ENCODE data around the gene SLC25A17. TPM values are rescaled to one million over a fixed set of nuclear protein-coding genes. Genes with fewer than 3 reads are reported as not detected.
"Not testable (repeated sequence)": the region's sequence is repeated elsewhere in the genome, so short reads cannot be mapped to it uniquely, and the experiment has no call there.

The SLC25A17 gene
- total RNA-seq, 2 experiments from 2014 or later = 36.9 to 38.6 TPM

GRCh38 chr22:40728731-40729189 is 90.4 kb downstream of the SLC25A17 start:
- POLR2A ChIA-PET = no interaction called here

GRCh38 chr22:40727964-40728615 is 91.1 kb downstream of the SLC25A17 start:
- POLR2A ChIA-PET = interaction anchor here (0.6 kb wide), 1 partner anchor 802 kb away, joined by 3 read pairs; no protein-coding TSS in a partner anchor
- CTCF ChIA-PET = interaction anchor here (0.6 to 1.6 kb wide), 5 partner anchors 10 to 73 kb away, joined by 3 to 5 read pairs (median 5); no protein-coding TSS in a partner anchor

More at GRCh38 chr22:40728731-40729189, 90.4 kb downstream of the SLC25A17 start:
- CTCF ChIA-PET = interaction anchor here (0.6 to 1.6 kb wide), 3 partner anchors 9 to 46 kb away, joined by 4 to 5 read pairs (median 5); no protein-coding TSS in a partner anchor

DNA sequence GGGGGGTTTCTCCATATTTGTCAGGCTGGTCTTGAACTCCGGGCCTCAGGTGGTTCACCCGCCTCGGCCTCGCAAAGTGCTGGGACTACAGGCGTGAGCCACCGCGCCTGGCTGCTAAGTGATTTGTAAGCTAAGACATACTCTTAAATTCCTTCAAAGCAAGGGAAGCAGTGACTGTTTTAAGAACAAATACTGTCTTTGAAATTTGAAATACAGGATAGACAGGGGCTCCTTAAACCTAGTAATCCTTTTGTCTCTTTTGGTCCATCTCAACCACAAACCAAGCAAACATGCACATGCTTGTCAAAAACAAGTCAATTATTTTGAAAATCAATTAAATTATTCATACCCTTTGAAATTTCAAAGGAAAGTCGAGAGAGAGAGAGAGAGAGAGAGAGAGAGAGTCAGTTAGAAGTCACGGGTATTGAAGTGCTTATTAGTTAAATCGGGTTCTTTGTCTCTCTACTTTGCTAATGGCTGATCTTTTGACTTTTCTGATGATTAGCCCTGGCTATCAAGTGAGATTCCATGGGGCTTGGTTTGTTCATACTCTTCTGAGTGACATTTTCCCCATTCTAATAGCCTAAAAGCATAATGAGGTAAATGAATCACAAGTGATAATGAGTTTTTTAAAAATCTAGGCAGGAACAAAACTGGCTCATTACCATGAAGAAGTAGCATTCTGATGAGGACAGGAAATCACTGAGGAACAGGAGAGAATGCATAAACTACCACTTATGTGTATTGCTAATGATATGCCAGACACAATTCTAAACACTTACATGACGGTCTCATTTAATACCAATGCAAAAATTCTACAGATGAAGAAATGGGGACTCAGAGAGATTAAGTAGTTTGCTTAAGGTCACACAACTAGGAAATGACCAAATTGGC is 91.8 kb downstream of the SLC25A17 start:
- CTCF ChIA-PET = interaction anchor here (0.6 to 0.7 kb wide), 3 partner anchors 12 to 799 kb away, joined by 3 to 5 read pairs (median 3); no protein-coding TSS in a partner anchor
- POLR2A ChIA-PET = interaction anchor here (0.6 kb wide), 1 partner anchor 801 kb away, joined by 3 read pairs; no protein-coding TSS in a partner anchor

DNA sequence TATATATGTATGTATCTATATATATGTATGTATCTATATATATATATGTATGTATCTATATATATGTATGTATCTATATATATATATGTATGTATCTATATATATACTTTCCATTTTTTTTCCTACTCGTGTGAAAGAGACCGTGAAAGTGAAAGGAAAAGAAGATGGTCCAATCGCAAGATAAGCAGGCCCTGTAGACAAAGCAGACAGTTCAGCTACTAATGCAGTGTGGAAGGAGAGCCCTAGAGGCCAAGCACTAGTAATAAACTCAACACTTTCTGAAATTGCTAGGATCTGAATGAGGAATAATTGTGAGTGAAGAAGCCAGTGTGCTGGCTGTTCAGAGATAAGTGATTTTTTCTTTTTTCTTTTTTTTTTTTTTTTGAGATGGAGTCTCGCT is 92.6 kb downstream of the SLC25A17 start:
- CTCF ChIA-PET = interaction anchor here (0.7 kb wide), 1 partner anchor 800 kb away, joined by 3 read pairs; no protein-coding TSS in a partner anchor

GRCh38 chr22:40723396-40723933 is 95.7 kb downstream of the SLC25A17 start:
- ChIA-PET CTCF (no interaction called here), POLR2A (no interaction called here)

More for the DNA sequence above, 92.6 kb downstream of the SLC25A17 start:
- POLR2A ChIA-PET = no interaction called here

DNA sequence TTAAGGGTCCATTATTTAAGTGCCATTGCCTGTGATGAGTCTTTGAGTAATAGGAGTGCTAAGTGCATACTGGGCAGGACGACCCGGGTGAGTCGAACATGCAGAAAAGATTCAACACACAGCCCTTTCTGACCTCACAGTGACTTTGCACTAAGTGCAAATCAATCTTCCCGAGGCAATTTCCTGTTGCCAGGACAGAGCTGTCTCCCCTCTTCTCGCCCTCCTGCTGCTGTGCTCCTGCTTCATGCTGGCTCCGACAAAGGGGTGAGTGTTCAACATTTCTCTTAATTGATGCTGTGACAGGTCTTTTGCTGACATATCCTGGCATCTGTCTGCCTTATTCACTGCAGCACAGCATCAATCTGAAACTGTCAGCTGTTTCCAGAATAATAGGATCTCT is 97.9 kb downstream of the SLC25A17 start:
- CTCF ChIA-PET = no interaction called here
- POLR2A ChIA-PET = interaction anchor here (0.5 kb wide), 1 partner anchor 163 kb away, joined by 3 read pairs; no protein-coding TSS in a partner anchor

GRCh38 chr22:40720538-40721256 is 98.4 kb downstream of the SLC25A17 start:
- ChIA-PET POLR2A (interaction anchor here (0.5 kb wide), 1 partner anchor 163 kb away, joined by 3 read pairs; no protein-coding TSS in a partner anchor), CTCF (no interaction called here)

- POLR2A ChIA-PET, CTCF ChIA-PET: not testable (repeated sequence)
Observed at GRCh38 chr22:40720156-40720537, 99.0 kb downstream of the SLC25A17 start.

Other genes with a start within 250 kb of the SLC25A17 start
- 10 to 100 TPM; 33.4 to 35.3 TPM for gene MRTFA, start 182.6 kb downstream of the SLC25A17 start, total RNA-seq
- gene MCHR1, start 139.9 kb downstream of the SLC25A17 start, total RNA-seq = not detected
- 100 to 1,000 TPM; 205 to 209 TPM for gene ST13, start 37.3 kb upstream of the SLC25A17 start, total RNA-seq
- 10 to 100 TPM; 18.5 to 20.3 TPM for gene XPNPEP3, start 37.8 kb upstream of the SLC25A17 start, total RNA-seq
- not detected for gene DNAJB7, start 42.8 kb upstream of the SLC25A17 start, total RNA-seq
- gene RBX1, start 132.0 kb upstream of the SLC25A17 start, total RNA-seq = 10 to 100 TPM; 97.8 to 98.2 TPM